ENCODE measurements around the gene KIF4B. TPM values are rescaled to one million over a fixed set of nuclear protein-coding genes. Genes with fewer than 3 reads are reported as not detected.

Gene KIF4B
- total and polyA plus RNA-seq, 2 donors from 2014 or later = not detected

GRCh38 chr5:155040984-155041653 is 27.6 kb downstream of the KIF4B start:
- DNase-seq (no peak), FAIRE-seq (no peak)
- intact Hi-C loops (cut with DNase I) = no loop called here
- TF ChIP-seq, protein P1, sequence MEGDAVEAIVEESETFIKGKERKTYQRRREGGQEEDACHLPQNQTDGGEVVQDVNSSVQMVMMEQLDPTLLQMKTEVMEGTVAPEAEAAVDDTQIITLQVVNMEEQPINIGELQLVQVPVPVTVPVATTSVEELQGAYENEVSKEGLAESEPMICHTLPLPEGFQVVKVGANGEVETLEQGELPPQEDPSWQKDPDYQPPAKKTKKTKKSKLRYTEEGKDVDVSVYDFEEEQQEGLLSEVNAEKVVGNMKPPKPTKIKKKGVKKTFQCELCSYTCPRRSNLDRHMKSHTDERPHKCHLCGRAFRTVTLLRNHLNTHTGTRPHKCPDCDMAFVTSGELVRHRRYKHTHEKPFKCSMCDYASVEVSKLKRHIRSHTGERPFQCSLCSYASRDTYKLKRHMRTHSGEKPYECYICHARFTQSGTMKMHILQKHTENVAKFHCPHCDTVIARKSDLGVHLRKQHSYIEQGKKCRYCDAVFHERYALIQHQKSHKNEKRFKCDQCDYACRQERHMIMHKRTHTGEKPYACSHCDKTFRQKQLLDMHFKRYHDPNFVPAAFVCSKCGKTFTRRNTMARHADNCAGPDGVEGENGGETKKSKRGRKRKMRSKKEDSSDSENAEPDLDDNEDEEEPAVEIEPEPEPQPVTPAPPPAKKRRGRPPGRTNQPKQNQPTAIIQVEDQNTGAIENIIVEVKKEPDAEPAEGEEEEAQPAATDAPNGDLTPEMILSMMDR (IDR thresholded peaks at IDR 0.05; ENCODE audit: borderline replicate concordance, extremely low read depth, insufficient read depth) = no peak
- Histone ChIP-seq H3K36me3 (ENCODE audit: control insufficient read depth in 2 of 3, insufficient read depth in 3 of 3, low read length in 3 of 3) (no peaks in the 10 kb centered on the region), H3K4me1 (ENCODE audit: control insufficient read depth in 2 of 3, insufficient read depth in 2 of 3, low read depth in 1 of 3, low read length in 3 of 3) (no peaks in the 10 kb centered on the region), H3K27ac (ENCODE audit: low read depth in 2 of 2, low read length in 2 of 2) (no peak overlapping the region), H3K9ac (ENCODE audit: low read length in 3 of 3) (no peak overlapping the region), H3K27me3 (ENCODE audit: control insufficient read depth, insufficient read depth, low read length) (no peaks in the 10 kb centered on the region), H3K9me3 (ENCODE audit: control insufficient read depth in 2 of 3, insufficient read depth in 1 of 3, low read length in 3 of 3) (no peaks in the 10 kb centered on the region), H3K4me3 (ENCODE audit: low read length in 3 of 3) (no peak overlapping the region)

DNA sequence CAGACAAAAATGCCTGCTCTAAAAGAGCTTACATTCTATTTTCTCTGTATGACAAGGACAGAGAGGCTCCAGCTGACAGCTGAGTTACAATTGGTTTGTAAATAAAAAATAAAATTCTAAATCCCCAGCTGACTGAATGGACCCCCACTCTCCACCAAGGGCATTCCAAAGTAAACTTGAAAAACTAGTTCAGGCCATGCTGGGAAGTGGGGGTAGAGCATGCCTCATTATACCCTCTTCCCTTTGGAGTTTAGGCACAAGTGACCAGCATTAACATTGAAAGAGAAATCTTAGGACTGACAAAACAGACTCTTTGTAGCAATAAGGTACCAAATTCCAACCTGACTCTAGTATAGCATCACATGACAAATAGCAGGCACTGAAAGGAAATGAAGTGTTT is 31.0 kb downstream of the KIF4B start:
- Histone ChIP-seq H3K9me3 (ENCODE audit: control insufficient read depth in 2 of 3, insufficient read depth in 1 of 3, low read length in 3 of 3) (no peaks in the 10 kb centered on the region), H3K27ac (ENCODE audit: low read depth in 2 of 2, low read length in 2 of 2) (no peak overlapping the region), H3K9ac (ENCODE audit: low read length in 3 of 3) (no peak overlapping the region), H3K27me3 (ENCODE audit: control insufficient read depth, insufficient read depth, low read length) (no peaks in the 10 kb centered on the region), H3K36me3 (ENCODE audit: control insufficient read depth in 2 of 3, insufficient read depth in 3 of 3, low read length in 3 of 3) (no peaks in the 10 kb centered on the region), H3K4me1 (ENCODE audit: control insufficient read depth in 2 of 3, insufficient read depth in 2 of 3, low read depth in 1 of 3, low read length in 3 of 3) (no peaks in the 10 kb centered on the region), H3K4me3 (ENCODE audit: low read length in 3 of 3) (no peak overlapping the region)
- no peak for DNase-seq
- no peak for FAIRE-seq
- TF ChIP-seq, protein P1 (IDR thresholded peaks at IDR 0.05; ENCODE audit: borderline replicate concordance, extremely low read depth, insufficient read depth) = no peak
- intact Hi-C loops (cut with DNase I) = no loop called here

DNA sequence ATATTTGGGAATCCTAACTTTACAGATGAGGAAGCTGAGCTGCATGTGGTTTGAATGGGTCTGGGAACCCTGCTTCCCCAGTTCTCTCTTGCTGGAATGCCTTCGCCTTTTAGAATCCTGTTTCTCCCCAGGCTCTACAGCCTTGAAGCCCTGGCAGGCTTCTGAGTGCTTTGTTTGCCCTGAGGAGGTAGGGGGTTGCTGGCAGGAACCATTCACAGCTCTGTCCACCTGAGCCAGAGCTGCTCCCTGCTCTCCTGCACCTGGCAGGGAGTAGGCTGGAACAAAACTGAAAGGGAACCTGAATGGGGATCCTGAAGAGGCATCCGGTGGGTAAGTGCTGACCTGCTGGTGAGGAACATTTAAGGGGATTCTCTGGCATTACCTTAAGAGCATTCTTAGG is 33.0 kb downstream of the KIF4B start:
- Histone ChIP-seq H3K4me1 (ENCODE audit: control insufficient read depth in 2 of 3, insufficient read depth in 2 of 3, low read depth in 1 of 3, low read length in 3 of 3) (no peaks in the 10 kb centered on the region), H3K36me3 (ENCODE audit: control insufficient read depth in 2 of 3, insufficient read depth in 3 of 3, low read length in 3 of 3) (no peaks in the 10 kb centered on the region), H3K9ac (ENCODE audit: low read length in 3 of 3) (no peak overlapping the region), H3K27me3 (ENCODE audit: control insufficient read depth, insufficient read depth, low read length) (no peaks in the 10 kb centered on the region), H3K4me3 (ENCODE audit: low read length in 3 of 3) (no peak overlapping the region), H3K9me3 (ENCODE audit: control insufficient read depth in 2 of 3, insufficient read depth in 1 of 3, low read length in 3 of 3) (no peaks in the 10 kb centered on the region), H3K27ac (ENCODE audit: low read depth in 2 of 2, low read length in 2 of 2) (no peak overlapping the region)
- TF ChIP-seq, protein P1 (IDR thresholded peaks at IDR 0.05; ENCODE audit: borderline replicate concordance, extremely low read depth, insufficient read depth) = no peak
- DNase-seq (no peak), FAIRE-seq (no peak)
- intact Hi-C loops (cut with DNase I) = no loop called here

DNA sequence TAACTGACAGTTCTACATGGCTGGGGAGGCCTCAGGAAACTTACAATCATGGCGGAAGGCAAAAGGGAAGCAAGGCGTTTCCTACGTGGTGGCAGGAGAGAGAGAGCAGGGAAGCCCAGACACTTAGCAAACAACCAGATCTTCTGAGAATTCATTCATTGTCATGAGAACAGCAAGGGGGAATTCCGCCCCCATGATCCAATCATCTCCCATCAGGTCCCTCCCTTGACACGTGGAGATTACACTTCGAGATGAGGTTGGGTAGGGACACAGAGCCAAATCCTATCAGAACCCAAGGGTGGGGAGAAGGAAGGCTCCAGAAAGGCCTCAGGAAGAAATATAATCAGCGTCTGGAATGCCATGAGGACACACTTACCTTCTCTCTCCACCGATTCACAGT is 34.3 kb downstream of the KIF4B start:
- no peaks in the 10 kb centered on the region for H3K27me3 ChIP-seq (ENCODE audit: control insufficient read depth, insufficient read depth, low read length)
- H3K36me3 ChIP-seq (ENCODE audit: control insufficient read depth in 2 of 3, insufficient read depth in 3 of 3, low read length in 3 of 3) = no peaks in the 10 kb centered on the region
- TF ChIP-seq, protein P1 (IDR thresholded peaks at IDR 0.05; ENCODE audit: borderline replicate concordance, extremely low read depth, insufficient read depth) = no peak
- no peak overlapping the region for H3K4me3 ChIP-seq (ENCODE audit: low read length in 3 of 3)
- no peak overlapping the region for H3K9ac ChIP-seq (ENCODE audit: low read length in 3 of 3)
- DNase-seq = no peak
- no peak for FAIRE-seq
- no peaks in the 10 kb centered on the region for H3K9me3 ChIP-seq (ENCODE audit: control insufficient read depth in 2 of 3, insufficient read depth in 1 of 3, low read length in 3 of 3)
- H3K27ac ChIP-seq (ENCODE audit: low read depth in 2 of 2, low read length in 2 of 2) = no peak overlapping the region
- intact Hi-C loops (cut with DNase I) = no loop called here
- no peaks in the 10 kb centered on the region for H3K4me1 ChIP-seq (ENCODE audit: control insufficient read depth in 2 of 3, insufficient read depth in 2 of 3, low read depth in 1 of 3, low read length in 3 of 3)

Measured in kidney (tissue), 14 donors.